Keratinocyte (primary cell): Measurements from ENCODE around the gene ZNF786. TPM values are rescaled to one million over a fixed set of nuclear protein-coding genes. Genes with fewer than 3 reads are reported as not detected.
A peak's percentile ranks its signal among the peaks of the same experiment; 100 is the strongest.
"Not testable (repeated sequence)": the region's sequence is repeated elsewhere in the genome, so short reads cannot be mapped to it uniquely, and the experiment has no call there.

Experiments used
- DNase-seq: peaks from one replicate; pipeline ENCODE4 v3.0.0-alpha.2; 2011; ENCODE audit warnings: low read depth, missing footprints, low spot score
- FAIRE-seq: peaks from 2 replicates; lab custom pipeline; 2011; peaks lifted over from hg19 to GRCh38; lab: Jason Lieb, UNC
- H2AFZ ChIP-seq: 2 replicates; pipeline ENCODE4 v1.6.0; 2012; ENCODE audit warnings: low read length, control low read depth, inconsistent platforms; ENCODE audit not compliant: control insufficient read depth
- H3K27ac ChIP-seq: 2 replicates; pipeline ENCODE4 v1.5.1; 2011; ENCODE audit warnings: low read length; ENCODE audit not compliant: control insufficient read depth, insufficient read depth
- H3K27me3 ChIP-seq: 3 replicates; pipeline ENCODE4 v1.6.0; 2011; ENCODE audit warnings: low read length; ENCODE audit not compliant: control insufficient read depth, insufficient read depth; ENCODE audit errors: extremely low read depth
- H3K36me3 ChIP-seq, 2 experiments: 2 replicates in 1 of 2; 3 replicates in 1 of 2; pipeline ENCODE4 v1.5.1; 2011; ENCODE audit warnings: low read length in 2 of 2, mild to moderate bottlenecking in 1 of 2; ENCODE audit not compliant: control insufficient read depth in 2 of 2, insufficient read depth in 2 of 2; ENCODE audit errors: extremely low read depth in 1 of 2
- H3K4me1 ChIP-seq: 3 replicates; pipeline ENCODE4 v1.5.1; 2011; ENCODE audit warnings: low read length; ENCODE audit not compliant: control insufficient read depth, insufficient read depth; ENCODE audit errors: extremely low read depth
- H3K4me2 ChIP-seq: 3 replicates; pipeline ENCODE4 v1.6.0; 2011; ENCODE audit warnings: low read depth, low read length; ENCODE audit not compliant: control insufficient read depth, insufficient read depth; ENCODE audit errors: extremely low read depth
- H3K4me3 ChIP-seq, 3 experiments: fragments of 200-600 bp in 1 of 3; sonication (generic) in 1 of 3; 2 replicates in 2 of 3; 3 replicates in 1 of 3; pipeline ENCODE4 v1.5.1; 2011 to 2016; ENCODE audit warnings: low read length in 3 of 3, mild to moderate bottlenecking in 3 of 3, control low read depth in 2 of 3, inconsistent platforms in 1 of 3, low read depth in 1 of 3, mixed read lengths in 1 of 3, mixed run types in 1 of 3, moderate library complexity in 1 of 3; ENCODE audit not compliant: control insufficient read depth in 2 of 3, insufficient read depth in 2 of 3; ENCODE audit errors: extremely low read depth in 1 of 3
- H3K79me2 ChIP-seq: 2 replicates; pipeline ENCODE4 v1.6.0; 2012; ENCODE audit warnings: low read length; ENCODE audit not compliant: control insufficient read depth, insufficient read depth
- H3K9ac ChIP-seq: 3 replicates; pipeline ENCODE4 v1.6.0; 2011; ENCODE audit warnings: low read length; ENCODE audit not compliant: control insufficient read depth, insufficient read depth; ENCODE audit errors: extremely low read depth
- H3K9me1 ChIP-seq: 3 replicates; pipeline ENCODE4 v1.6.0; 2011; ENCODE audit warnings: low read length; ENCODE audit not compliant: control insufficient read depth, insufficient read depth; ENCODE audit errors: extremely low read depth
- H3K9me3 ChIP-seq: 2 replicates; pipeline ENCODE4 v1.5.1; 2012; ENCODE audit warnings: low read depth, low read length; ENCODE audit not compliant: control insufficient read depth
- H4K20me1 ChIP-seq: 3 replicates; pipeline ENCODE4 v1.6.0; 2011; ENCODE audit warnings: low read length; ENCODE audit not compliant: control insufficient read depth, insufficient read depth; ENCODE audit errors: extremely low read depth
- EZH2 ChIP-seq: IDR thresholded peaks from one replicate; pipeline ENCODE4 v1.6.1; 2012; ENCODE audit warnings: inconsistent platforms, mild to moderate bottlenecking, low read length, moderate library complexity
- dilution Hi-C: fragments of 300-500 bp; cut with MboI; formaldehyde crosslinking; loops from one replicate; pipeline ENCODE4 v1.7.0; 2020; ENCODE audit warnings: low sequenced_read_pairs; ENCODE audit not compliant: extremely low pct_ligation_motif_present
- polyA plus RNA-seq, 5 experiments: library from polyadenylated mRNA; depleted of rRNA in 3 of 5; stranded (reverse) in 3 of 5; stranded (forward) in 1 of 5; unstranded in 1 of 5; fragments of >200 nt; gene quantifications; 1 replicate in 1 of 5; 2 replicates in 3 of 5; 3 replicates in 1 of 5; pipeline versions ENCODE4 v1.2.1 to v1.2.3, GENCODE V29; 2011 to 2012; ENCODE audit warnings: missing spikeins in 2 of 5, low read depth in 1 of 5, low replicate concordance in 1 of 5
- TF ChIP-seq, protein P1 (sequence below), 3 experiments: IDR thresholded peaks in 1 of 3; conservative IDR thresholded peaks in 1 of 3; optimal IDR thresholded peaks in 1 of 3; 2 replicates in 2 of 3; 3 replicates in 1 of 3; pipeline versions ENCODE3 to v1.5.1; 2011; ENCODE audit warnings: low read length in 3 of 3, mild to moderate bottlenecking in 3 of 3, moderate library complexity in 2 of 3, control low read depth in 1 of 3, inconsistent platforms in 1 of 3; ENCODE audit not compliant: insufficient read depth in 2 of 3; ENCODE audit errors: extremely low read depth in 1 of 3

ZNF786 gene
- polyA plus RNA-seq, 1 donor (not counting 4 experiments of a cell fraction or from before 2014, with no cell fraction given), result 2.8 TPM

DNA sequence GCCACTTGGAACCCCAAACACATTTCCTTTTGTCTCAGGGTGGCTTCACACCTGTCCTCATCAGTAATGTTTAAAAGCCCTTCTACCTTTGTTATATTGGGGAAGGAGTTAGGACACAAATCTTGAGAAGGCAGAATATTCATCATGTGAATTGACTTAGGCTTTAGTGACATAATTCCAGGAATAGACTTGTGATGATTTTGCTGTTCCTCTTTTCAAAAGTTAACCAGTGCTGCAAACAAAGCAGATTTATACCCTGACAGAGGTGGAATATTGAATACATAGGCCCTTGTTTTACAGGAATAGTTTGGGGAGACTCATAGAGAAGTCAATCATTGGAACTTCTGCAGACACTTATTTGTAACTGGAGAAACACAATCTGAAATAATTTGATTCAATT is 27.0 kb downstream of the ZNF786 start:
- H3K4me1 ChIP-seq, result peaks cover 7% of the 10 kb centered on the region
- DNase-seq, result no peak
- TF ChIP-seq, protein P1, sequence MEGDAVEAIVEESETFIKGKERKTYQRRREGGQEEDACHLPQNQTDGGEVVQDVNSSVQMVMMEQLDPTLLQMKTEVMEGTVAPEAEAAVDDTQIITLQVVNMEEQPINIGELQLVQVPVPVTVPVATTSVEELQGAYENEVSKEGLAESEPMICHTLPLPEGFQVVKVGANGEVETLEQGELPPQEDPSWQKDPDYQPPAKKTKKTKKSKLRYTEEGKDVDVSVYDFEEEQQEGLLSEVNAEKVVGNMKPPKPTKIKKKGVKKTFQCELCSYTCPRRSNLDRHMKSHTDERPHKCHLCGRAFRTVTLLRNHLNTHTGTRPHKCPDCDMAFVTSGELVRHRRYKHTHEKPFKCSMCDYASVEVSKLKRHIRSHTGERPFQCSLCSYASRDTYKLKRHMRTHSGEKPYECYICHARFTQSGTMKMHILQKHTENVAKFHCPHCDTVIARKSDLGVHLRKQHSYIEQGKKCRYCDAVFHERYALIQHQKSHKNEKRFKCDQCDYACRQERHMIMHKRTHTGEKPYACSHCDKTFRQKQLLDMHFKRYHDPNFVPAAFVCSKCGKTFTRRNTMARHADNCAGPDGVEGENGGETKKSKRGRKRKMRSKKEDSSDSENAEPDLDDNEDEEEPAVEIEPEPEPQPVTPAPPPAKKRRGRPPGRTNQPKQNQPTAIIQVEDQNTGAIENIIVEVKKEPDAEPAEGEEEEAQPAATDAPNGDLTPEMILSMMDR (optimal IDR thresholded peaks at IDR 0.05 in 1 of 3, IDR thresholded peaks at IDR 0.05 in 1 of 3, conservative IDR thresholded peaks at IDR 0.05 in 1 of 3; ENCODE audit: extremely low read depth in 1 of 3, insufficient read depth in 2 of 3, low read length in 3 of 3), result no peak
- TF ChIP-seq EZH2, result no peak
- H3K79me2 ChIP-seq, result no peaks in the 10 kb centered on the region
- no peaks in the 10 kb centered on the region for H3K36me3 ChIP-seq
- no peaks in the 10 kb centered on the region for H3K9me1 ChIP-seq
- H3K27ac ChIP-seq, result no peak overlapping the region
- H2AFZ ChIP-seq, result no peak overlapping the region
- no peaks in the 10 kb centered on the region for H4K20me1 ChIP-seq
- H3K9ac ChIP-seq, result no peak overlapping the region
- H3K4me3 ChIP-seq, result no peak overlapping the region
- dilution Hi-C loops, result no loop called here
- no peak for FAIRE-seq
- H3K9me3 ChIP-seq, result no peaks in the 10 kb centered on the region
- H3K27me3 ChIP-seq, result no peaks in the 10 kb centered on the region
- H3K4me2 ChIP-seq, result no peak overlapping the region

DNA sequence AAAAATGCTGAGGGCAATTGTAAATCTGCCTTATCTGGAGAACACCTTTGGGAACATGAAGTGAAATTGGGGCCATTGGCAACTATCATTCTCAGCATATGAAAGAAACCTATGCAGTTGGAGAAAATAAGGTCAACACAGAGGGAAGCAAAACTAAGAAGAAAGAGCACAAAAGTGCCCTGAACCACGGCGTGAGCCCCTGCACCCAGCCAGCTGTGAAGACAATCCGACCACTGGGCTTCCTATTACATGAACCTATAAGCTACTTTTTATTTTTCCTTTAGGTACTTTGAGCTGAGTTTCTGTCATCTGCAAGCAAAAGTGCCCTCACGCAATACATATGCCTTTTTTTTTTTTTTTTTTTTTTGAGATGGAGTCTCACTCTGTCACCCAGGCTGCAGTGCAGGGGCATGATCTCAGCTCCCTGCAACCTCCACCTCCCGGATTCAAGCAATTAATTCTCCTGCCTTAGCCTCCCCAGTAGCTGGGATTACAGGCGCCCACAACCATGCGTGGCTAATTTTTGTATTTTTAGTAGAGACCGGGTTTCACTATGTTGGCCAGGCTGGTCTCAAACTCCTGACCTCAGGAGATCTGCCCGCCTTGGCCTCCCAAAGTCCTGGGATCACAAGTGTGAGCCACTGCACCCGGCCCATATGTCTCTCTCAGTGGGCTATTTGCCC is 28.2 kb downstream of the ZNF786 start:
- H3K79me2 ChIP-seq, H3K27me3 ChIP-seq, H3K4me1 ChIP-seq, H3K9me1 ChIP-seq, H3K9me3 ChIP-seq, dilution Hi-C loops, H3K4me3 ChIP-seq, H3K9ac ChIP-seq, H3K4me2 ChIP-seq, DNase-seq, H3K36me3 ChIP-seq, H2AFZ ChIP-seq, H3K27ac ChIP-seq, FAIRE-seq, H4K20me1 ChIP-seq: not testable (repeated sequence)

GRCh38 chr7:149060156-149060555 is 30.4 kb downstream of the ZNF786 start:
- H2AFZ ChIP-seq, result peak overlapping the region; percentile 2
- TF ChIP-seq, protein P1 (optimal IDR thresholded peaks at IDR 0.05 in 1 of 3, IDR thresholded peaks at IDR 0.05 in 1 of 3, conservative IDR thresholded peaks at IDR 0.05 in 1 of 3; ENCODE audit: extremely low read depth in 1 of 3, insufficient read depth in 2 of 3, low read length in 3 of 3), result no peak
- no peak for TF ChIP-seq EZH2
- dilution Hi-C loops, result no loop called here
- DNase-seq (no peak), FAIRE-seq (peak; percentile 36)
- no peaks in the 10 kb centered on the region for H4K20me1 ChIP-seq
- H3K4me3 ChIP-seq, result no peak overlapping the region
- H3K79me2 ChIP-seq, result no peaks in the 10 kb centered on the region
- H3K4me2 ChIP-seq, result no peak overlapping the region
- H3K9me3 ChIP-seq, result no peaks in the 10 kb centered on the region
- peaks cover 7% of the 10 kb centered on the region for H3K4me1 ChIP-seq
- no peaks in the 10 kb centered on the region for H3K27me3 ChIP-seq
- peak overlapping the region; percentile 45 for H3K27ac ChIP-seq
- no peaks in the 10 kb centered on the region for H3K36me3 ChIP-seq
- H3K9ac ChIP-seq, result no peak overlapping the region
- no peaks in the 10 kb centered on the region for H3K9me1 ChIP-seq
